SK-N-SH treated with all-trans-retinoic acid at 6 μM for 48 hours (cell line): ENCODE data around the gene APEH.

Experiments used
- ATAC-seq: fragments of 200-7000 bp; cut with Tn5 transposase; 3 replicates; pipeline ENCODE4 v1.9.1; 2020; ENCODE audit warnings: mild to moderate bottlenecking, moderate library complexity
- ARNTL ChIP-seq: fragments of 450-650 bp; formaldehyde crosslinking; IDR thresholded peaks from 2 replicates; pipeline ENCODE4 v1.5.0; 2020; ENCODE audit warnings: low read depth, mild to moderate bottlenecking, moderate library complexity, borderline replicate concordance
- BACH2 ChIP-seq: fragments of 250-450 bp; sonication (Bioruptor Pico); IDR thresholded peaks from 2 replicates; pipeline ENCODE4 v1.9.0; 2021; ENCODE audit warnings: mild to moderate bottlenecking, borderline replicate concordance
- CREB5 ChIP-seq: fragments of 250-450 bp; sonication (Bioruptor Pico); IDR thresholded peaks from 2 replicates; pipeline ENCODE4 v1.5.1; 2020; ENCODE audit warnings: low read depth, mild to moderate bottlenecking, moderate library complexity
- CSDC2 ChIP-seq: fragments of 250-450 bp; sonication (Bioruptor Pico); IDR thresholded peaks from 2 replicates; pipeline ENCODE4 v1.5.0; 2020; ENCODE audit warnings: mild to moderate bottlenecking, moderate library complexity
- CSRNP3 ChIP-seq: fragments of 250-450 bp; sonication (Bioruptor Pico); IDR thresholded peaks from 2 replicates; pipeline ENCODE4 v1.5.1; 2021; ENCODE audit warnings: mild to moderate bottlenecking, moderate library complexity
- GLIS3 ChIP-seq: fragments of 250-450 bp; sonication (Bioruptor Pico); IDR thresholded peaks from 2 replicates; pipeline ENCODE4 v1.5.0; 2020; ENCODE audit warnings: mild to moderate bottlenecking, moderate library complexity
- OSR1 ChIP-seq: fragments of 250-450 bp; sonication (Bioruptor Pico); IDR thresholded peaks from 2 replicates; pipeline ENCODE4 v1.8.0; 2022; ENCODE audit warnings: moderate library complexity, mild to moderate bottlenecking, inconsistent platforms
- PATZ1 ChIP-seq: fragments of 250-450 bp; sonication (Bioruptor Pico); IDR thresholded peaks from 2 replicates; pipeline ENCODE4 v1.8.0; 2020; ENCODE audit warnings: mild to moderate bottlenecking, moderate library complexity, borderline replicate concordance
- POU6F1 ChIP-seq: fragments of 250-450 bp; sonication (Bioruptor Pico); IDR thresholded peaks from 2 replicates; pipeline ENCODE4 v1.8.0; 2021; ENCODE audit warnings: low read depth, mild to moderate bottlenecking, moderate library complexity, borderline replicate concordance
- RARB ChIP-seq: fragments of 250-450 bp; sonication (Bioruptor Pico); IDR thresholded peaks from 2 replicates; pipeline ENCODE4 v1.8.0; 2021; ENCODE audit warnings: mild to moderate bottlenecking, moderate library complexity
- SNAI2 ChIP-seq: fragments of 250-450 bp; sonication (Bioruptor Pico); IDR thresholded peaks from 2 replicates; pipeline ENCODE4 v1.5.0; 2020; ENCODE audit warnings: mild to moderate bottlenecking, moderate library complexity
- TCF4 ChIP-seq: fragments of 250-450 bp; sonication (Bioruptor Pico); IDR thresholded peaks from 2 replicates; pipeline ENCODE4 v1.8.0; 2021; ENCODE audit warnings: mild to moderate bottlenecking, moderate library complexity, borderline replicate concordance
- TOX ChIP-seq: fragments of 250-450 bp; sonication (Bioruptor Pico); IDR thresholded peaks from 2 replicates; pipeline ENCODE4 v1.8.0; 2021; ENCODE audit warnings: mild to moderate bottlenecking, moderate library complexity, borderline replicate concordance
- TSHZ2 ChIP-seq: fragments of 250-450 bp; sonication (Bioruptor Pico); IDR thresholded peaks from 2 replicates; pipeline ENCODE4 v1.5.0; 2020; ENCODE audit warnings: mild to moderate bottlenecking, moderate library complexity
- ZC3H10 ChIP-seq: fragments of 250-450 bp; sonication (Bioruptor Pico); IDR thresholded peaks from 2 replicates; pipeline ENCODE4 v1.5.1; 2021; ENCODE audit warnings: mild to moderate bottlenecking, moderate library complexity
- ZFP30 ChIP-seq: fragments of 450-650 bp; formaldehyde crosslinking; IDR thresholded peaks from 2 replicates; pipeline ENCODE4 v1.5.0; 2022; ENCODE audit warnings: mild to moderate bottlenecking, moderate library complexity
- ZNF565 ChIP-seq: fragments of 450-650 bp; formaldehyde crosslinking; conservative IDR thresholded peaks from 2 replicates; pipeline ENCODE4 v1.5.0; 2020; ENCODE audit warnings: low read depth, mild to moderate bottlenecking, moderate library complexity
- ZNF70 ChIP-seq: fragments of 450-650 bp; formaldehyde crosslinking; IDR thresholded peaks from 2 replicates; pipeline ENCODE4 v1.5.0; 2020; ENCODE audit warnings: mild to moderate bottlenecking, moderate library complexity
- ZNF8 ChIP-seq: fragments of 450-650 bp; formaldehyde crosslinking; IDR thresholded peaks from 2 replicates; pipeline ENCODE4 v1.5.0; 2020; ENCODE audit warnings: mild to moderate bottlenecking, moderate library complexity

APEH gene

GRCh38 chr3:49711489-49711888 lies 37.3 kb downstream of the APEH start:
- no peak for TF ChIP-seq OSR1 (CRISPR knock-in tag)
- TF ChIP-seq SNAI2 (CRISPR knock-in tag), result no peak
- TF ChIP-seq TCF4 (CRISPR knock-in tag), result no peak
- ATAC-seq, result no peak

- no peak for ATAC-seq
- no peak for TF ChIP-seq BACH2 (CRISPR knock-in tag)
- TF ChIP-seq CREB5, result no peak
- TF ChIP-seq ZFP30 (CRISPR knock-in tag), result no peak
- no peak for TF ChIP-seq TOX
- TF ChIP-seq TCF4 (CRISPR knock-in tag), result no peak
- TF ChIP-seq OSR1 (CRISPR knock-in tag), result no peak
- no peak for TF ChIP-seq ZNF70 (CRISPR knock-in tag)
- TF ChIP-seq ZNF565 (CRISPR knock-in tag), result no peak
- TF ChIP-seq POU6F1 (CRISPR knock-in tag), result no peak
- no peak for TF ChIP-seq CSDC2 (CRISPR knock-in tag)
- no peak for TF ChIP-seq CSRNP3 (CRISPR knock-in tag)
- no peak for TF ChIP-seq GLIS3
- TF ChIP-seq ARNTL, result no peak
- no peak for TF ChIP-seq PATZ1 (CRISPR knock-in tag)
- TF ChIP-seq RARB (CRISPR knock-in tag), result no peak
- TF ChIP-seq, all 23 proteins: peak for 0
Measured at GRCh38 chr3:49712166-49712565, 38.0 kb downstream of the APEH start.

GRCh38 chr3:49712631-49713317 lies 38.6 kb downstream of the APEH start:
- no peak for ATAC-seq
- no peak for TF ChIP-seq CSRNP3 (CRISPR knock-in tag)
- no peak for TF ChIP-seq ZNF70 (CRISPR knock-in tag)
- TF ChIP-seq BACH2 (CRISPR knock-in tag), result no peak
- no peak for TF ChIP-seq OSR1 (CRISPR knock-in tag)
- TF ChIP-seq CREB5, result no peak
- TF ChIP-seq ARNTL, result no peak
- no peak for TF ChIP-seq ZNF8 (CRISPR knock-in tag)
- TF ChIP-seq PATZ1 (CRISPR knock-in tag), result no peak
- no peak for TF ChIP-seq TCF4 (CRISPR knock-in tag)
- no peak for TF ChIP-seq POU6F1 (CRISPR knock-in tag)
- no peak for TF ChIP-seq TSHZ2
- TF ChIP-seq TOX, result no peak
- no peak for TF ChIP-seq ZC3H10 (CRISPR knock-in tag)
